ENCODE measurements around the gene HOMER3. TPM values are rescaled to one million over a fixed set of nuclear protein-coding genes. Genes with fewer than 3 reads are reported as not detected.

Gene HOMER3
- polyA plus RNA-seq, 3 donors: 45.1 to 88.1 (median 49.4) TPM

DNA sequence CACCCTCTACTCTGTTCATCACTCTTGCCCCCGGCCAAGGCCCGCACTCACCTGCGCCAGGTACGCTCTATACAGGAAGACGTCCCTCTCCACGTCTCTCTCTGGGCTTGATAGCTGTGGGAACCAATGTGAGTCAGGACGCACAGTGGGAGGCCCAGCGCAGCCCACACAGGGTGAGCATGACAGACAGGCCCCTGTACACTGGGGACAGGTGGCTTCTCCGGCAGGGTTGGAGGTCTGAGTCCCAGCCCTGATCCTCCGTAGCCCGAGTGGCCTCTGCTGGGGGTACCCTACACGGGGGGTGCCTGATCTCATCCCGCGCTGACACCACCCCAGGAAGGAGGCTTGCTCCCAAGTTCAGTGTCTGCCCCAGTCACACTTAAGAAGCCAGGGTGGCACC is 28.1 kb downstream of the HOMER3 start:
- Histone ChIP-seq H3K4me2 (replicated peaks; ENCODE audit: extremely low read depth, low read length, poor library complexity, severe bottlenecking) (no peak overlapping the region), H3K9me3 (replicated peaks in 1 of 2; ENCODE audit: control insufficient read depth in 1 of 2, insufficient read depth in 1 of 2, low read length in 2 of 2) (no peaks in the 10 kb centered on the region), H3K4me1 (ENCODE audit: control insufficient read depth in 1 of 2, insufficient read depth in 2 of 2, low read length in 2 of 2) (peaks cover 3 to 7% of the 10 kb centered on the region in 2 donors), H3K27me3 (ENCODE audit: control insufficient read depth in 2 of 2, insufficient read depth in 2 of 2, low read length in 2 of 2) (no peaks in the 10 kb centered on the region), H3K79me2 (ENCODE audit: insufficient read depth, low read length) (peaks cover 69% of the 10 kb centered on the region), H3K36me3 (replicated peaks in 1 of 2; ENCODE audit: control insufficient read depth in 1 of 2, insufficient read depth in 2 of 2, low read length in 2 of 2) (peaks cover 55 to 73% of the 10 kb centered on the region in 2 donors), H3K27ac (ENCODE audit: low read depth in 1 of 2, low read length in 2 of 2) (no peak overlapping the region), H3K4me3 (replicated peaks in 1 of 3; ENCODE audit: low read depth in 2 of 3, low read length in 3 of 3) (no peak overlapping the region), H2AFZ (ENCODE audit: insufficient read depth, low read depth, low read length, poor library complexity, severe bottlenecking) (no peak overlapping the region), H3K9ac (ENCODE audit: insufficient read depth, low read length, poor library complexity, severe bottlenecking) (no peak overlapping the region), H4K20me1 (ENCODE audit: insufficient read depth, low read length) (peaks cover 66% of the 10 kb centered on the region)
- Mint-ChIP-seq H3K4me1 (peaks cover 7% of the 10 kb centered on the region), H3K27ac (peak overlapping the region in 2 of 7 donors; percentile 75 to 76), H3K27me3 (ENCODE audit: low read depth in 3 of 3) (peaks cover 0 to 2% (median 0%) of the 10 kb centered on the region in 3 donors), H3K36me3 (peaks cover 29 to 91% of the 10 kb centered on the region in 2 donors), H3K9me3 (peaks cover 0 to 2% (median 0%) of the 10 kb centered on the region in 7 donors), H3K4me3 (no peak overlapping the region)
- TF ChIP-seq, protein P1, sequence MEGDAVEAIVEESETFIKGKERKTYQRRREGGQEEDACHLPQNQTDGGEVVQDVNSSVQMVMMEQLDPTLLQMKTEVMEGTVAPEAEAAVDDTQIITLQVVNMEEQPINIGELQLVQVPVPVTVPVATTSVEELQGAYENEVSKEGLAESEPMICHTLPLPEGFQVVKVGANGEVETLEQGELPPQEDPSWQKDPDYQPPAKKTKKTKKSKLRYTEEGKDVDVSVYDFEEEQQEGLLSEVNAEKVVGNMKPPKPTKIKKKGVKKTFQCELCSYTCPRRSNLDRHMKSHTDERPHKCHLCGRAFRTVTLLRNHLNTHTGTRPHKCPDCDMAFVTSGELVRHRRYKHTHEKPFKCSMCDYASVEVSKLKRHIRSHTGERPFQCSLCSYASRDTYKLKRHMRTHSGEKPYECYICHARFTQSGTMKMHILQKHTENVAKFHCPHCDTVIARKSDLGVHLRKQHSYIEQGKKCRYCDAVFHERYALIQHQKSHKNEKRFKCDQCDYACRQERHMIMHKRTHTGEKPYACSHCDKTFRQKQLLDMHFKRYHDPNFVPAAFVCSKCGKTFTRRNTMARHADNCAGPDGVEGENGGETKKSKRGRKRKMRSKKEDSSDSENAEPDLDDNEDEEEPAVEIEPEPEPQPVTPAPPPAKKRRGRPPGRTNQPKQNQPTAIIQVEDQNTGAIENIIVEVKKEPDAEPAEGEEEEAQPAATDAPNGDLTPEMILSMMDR (IDR thresholded peaks at IDR 0.05): no peak
- DNase-seq: no peak
- intact Hi-C loops (cut with micrococcal nuclease): no loop called here
- WGBS (ENCODE audit: insufficient coverage): 99% methylated on average over 14 of the region's 14 CpGs

DNA sequence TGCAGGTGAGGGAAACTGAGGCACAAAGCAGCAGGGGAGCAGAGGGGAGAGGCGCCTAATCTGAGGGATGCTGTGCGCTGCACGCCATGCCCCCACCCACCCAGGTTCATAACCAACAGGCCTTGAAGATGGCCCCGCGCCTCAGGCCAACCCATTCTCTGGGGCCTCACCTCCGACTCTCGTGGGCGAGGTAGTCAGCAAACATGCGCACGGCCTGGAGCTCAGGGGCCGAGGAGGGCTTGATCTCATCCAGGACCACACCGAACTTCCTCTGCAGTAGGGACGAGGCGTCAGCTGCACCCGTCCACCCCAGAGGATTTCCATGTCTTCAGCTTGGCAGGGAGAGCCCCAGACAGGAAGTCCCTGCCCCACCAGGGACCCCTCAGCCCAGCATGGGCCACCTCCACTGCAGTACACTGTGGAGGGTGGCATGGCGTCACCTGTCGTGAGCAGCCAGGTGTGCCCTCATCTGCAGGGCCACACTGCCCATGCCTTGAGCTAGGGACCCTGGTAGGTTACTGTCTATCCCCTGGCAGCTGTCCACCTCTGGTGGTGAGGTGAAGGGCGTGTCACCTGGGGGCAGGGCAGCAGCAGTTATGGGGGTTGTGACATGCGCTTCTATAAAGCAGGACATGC is 30.1 kb downstream of the HOMER3 start:
- TF ChIP-seq, protein P1 (IDR thresholded peaks at IDR 0.05): no peak
- peaks cover 84% of the 10 kb centered on the region for H4K20me1 ChIP-seq (ENCODE audit: insufficient read depth, low read length)
- 97% methylated on average over 17 of the region's 19 CpGs for WGBS (ENCODE audit: insufficient coverage)
- no peaks in the 10 kb centered on the region for H3K4me1 ChIP-seq (ENCODE audit: control insufficient read depth in 1 of 2, insufficient read depth in 2 of 2, low read length in 2 of 2)
- no peak overlapping the region for H3K27ac ChIP-seq (ENCODE audit: low read depth in 1 of 2, low read length in 2 of 2)
- no peak overlapping the region for H3K4me3 ChIP-seq (replicated peaks in 1 of 3; ENCODE audit: low read depth in 2 of 3, low read length in 3 of 3)
- no peaks in the 10 kb centered on the region for H3K4me1 Mint-ChIP-seq
- H3K27me3 ChIP-seq (ENCODE audit: control insufficient read depth in 2 of 2, insufficient read depth in 2 of 2, low read length in 2 of 2): no peaks in the 10 kb centered on the region
- H3K36me3 ChIP-seq (replicated peaks in 1 of 2; ENCODE audit: control insufficient read depth in 1 of 2, insufficient read depth in 2 of 2, low read length in 2 of 2): peaks cover 75 to 93% of the 10 kb centered on the region in 2 donors
- no peaks in the 10 kb centered on the region for H3K27me3 Mint-ChIP-seq (ENCODE audit: low read depth in 3 of 3)
- no peaks in the 10 kb centered on the region for H3K9me3 ChIP-seq (replicated peaks in 1 of 2; ENCODE audit: control insufficient read depth in 1 of 2, insufficient read depth in 1 of 2, low read length in 2 of 2)
- no peak overlapping the region for H3K9ac ChIP-seq (ENCODE audit: insufficient read depth, low read length, poor library complexity, severe bottlenecking)
- no peak overlapping the region for H3K4me2 ChIP-seq (replicated peaks; ENCODE audit: extremely low read depth, low read length, poor library complexity, severe bottlenecking)
- H3K9me3 Mint-ChIP-seq: peaks cover 0 to 2% (median 0%) of the 10 kb centered on the region in 7 donors
- intact Hi-C loops (cut with micrococcal nuclease): no loop called here
- peaks cover 38 to 91% of the 10 kb centered on the region in 2 donors for H3K36me3 Mint-ChIP-seq
- H3K4me3 Mint-ChIP-seq: no peak overlapping the region
- H3K79me2 ChIP-seq (ENCODE audit: insufficient read depth, low read length): peaks cover 49% of the 10 kb centered on the region
- no peak overlapping the region for H2AFZ ChIP-seq (ENCODE audit: insufficient read depth, low read depth, low read length, poor library complexity, severe bottlenecking)
- no peak for DNase-seq
- no peak overlapping the region for H3K27ac Mint-ChIP-seq
